ENCODE results near the gene MGLL. TPM values are rescaled to one million over a fixed set of nuclear protein-coding genes. Genes with fewer than 3 reads are reported as not detected.
A peak's percentile ranks its signal among the peaks of the same experiment; 100 is the strongest.

Gene MGLL
- total and polyA plus RNA-seq, 4 donors = 9.4 to 277 (median 74.2) TPM

DNA sequence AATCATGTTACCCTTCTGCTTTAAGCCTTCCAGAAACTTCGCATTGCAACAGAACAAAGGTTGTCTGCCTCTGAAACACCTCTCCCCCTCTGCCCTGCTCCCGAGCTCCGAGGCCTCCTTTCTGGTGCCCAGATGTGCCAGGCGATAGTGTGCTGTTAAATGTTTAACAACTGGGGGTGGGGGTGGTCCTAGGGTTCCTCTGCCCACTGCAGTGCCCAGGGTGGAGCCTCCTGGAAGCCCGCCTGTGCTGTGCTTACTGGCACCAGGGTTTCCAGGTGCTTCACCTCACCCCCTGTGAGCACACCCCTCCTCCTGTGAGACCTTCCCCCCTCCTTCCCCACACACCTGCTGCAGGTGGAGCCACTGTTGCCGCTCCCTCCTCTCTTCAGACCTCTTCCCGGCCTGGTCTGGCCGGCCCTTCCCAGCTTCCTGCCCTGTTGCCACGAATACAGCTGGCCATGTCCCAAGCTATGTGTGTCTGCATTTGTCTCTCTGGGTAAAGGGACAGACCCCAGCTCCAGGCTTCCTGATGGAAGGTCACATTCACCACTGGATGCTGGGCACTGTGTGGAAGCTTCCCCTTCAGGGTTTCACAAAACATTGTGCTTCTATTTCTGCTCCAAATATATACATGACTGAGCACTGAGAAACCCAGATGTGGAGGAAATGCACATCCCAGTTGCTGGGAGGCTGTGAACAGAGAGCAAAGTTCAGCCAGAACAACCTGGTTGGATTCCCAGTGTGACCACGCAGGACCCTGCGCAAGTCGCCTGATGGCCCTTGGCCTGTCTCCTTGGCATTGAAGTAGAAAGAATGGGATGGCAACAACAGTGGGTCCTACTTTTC lies 37.2 kb downstream of the MGLL start:
- Histone ChIP-seq H3K4me3 (ENCODE audit: low read depth in 1 of 3, low read length in 3 of 3) (no peak overlapping the region), H3K27me3 (ENCODE audit: control insufficient read depth in 4 of 4, insufficient read depth in 4 of 4, low read length in 3 of 4) (no peaks in the 10 kb centered on the region), H3K9me3 (ENCODE audit: control insufficient read depth in 4 of 4, low read length in 3 of 4) (no peaks in the 10 kb centered on the region), H3K36me3 (ENCODE audit: control insufficient read depth in 4 of 4, insufficient read depth in 3 of 4, low read depth in 1 of 4, low read length in 3 of 4) (peaks cover 0 to 9% (median 7%) of the 10 kb centered on the region in 4 donors), H3K27ac (ENCODE audit: low read depth in 1 of 2, low read length in 2 of 2) (peak overlapping the region; percentile 58 to 74), H3K4me1 (ENCODE audit: control insufficient read depth in 4 of 4, insufficient read depth in 4 of 4, low read length in 3 of 4) (peaks cover 11 to 60% (median 49%) of the 10 kb centered on the region in 4 donors), H3K9ac (ENCODE audit: low read depth in 1 of 2, low read length in 2 of 2) (no peak overlapping the region)
- no peak for DNase-seq (ENCODE audit: low spot score)
- TF ChIP-seq RAD21 (IDR thresholded peaks at IDR 0.05) = peak; percentile 28 to 54
- TF ChIP-seq SP1 (IDR thresholded peaks at IDR 0.05) = peak; percentile 55
- peak; percentile 71 for TF ChIP-seq YY1 (IDR thresholded peaks at IDR 0.05)
- peak; percentile 41 for TF ChIP-seq HNF4G (IDR thresholded peaks at IDR 0.05)
- TF ChIP-seq, protein P1, sequence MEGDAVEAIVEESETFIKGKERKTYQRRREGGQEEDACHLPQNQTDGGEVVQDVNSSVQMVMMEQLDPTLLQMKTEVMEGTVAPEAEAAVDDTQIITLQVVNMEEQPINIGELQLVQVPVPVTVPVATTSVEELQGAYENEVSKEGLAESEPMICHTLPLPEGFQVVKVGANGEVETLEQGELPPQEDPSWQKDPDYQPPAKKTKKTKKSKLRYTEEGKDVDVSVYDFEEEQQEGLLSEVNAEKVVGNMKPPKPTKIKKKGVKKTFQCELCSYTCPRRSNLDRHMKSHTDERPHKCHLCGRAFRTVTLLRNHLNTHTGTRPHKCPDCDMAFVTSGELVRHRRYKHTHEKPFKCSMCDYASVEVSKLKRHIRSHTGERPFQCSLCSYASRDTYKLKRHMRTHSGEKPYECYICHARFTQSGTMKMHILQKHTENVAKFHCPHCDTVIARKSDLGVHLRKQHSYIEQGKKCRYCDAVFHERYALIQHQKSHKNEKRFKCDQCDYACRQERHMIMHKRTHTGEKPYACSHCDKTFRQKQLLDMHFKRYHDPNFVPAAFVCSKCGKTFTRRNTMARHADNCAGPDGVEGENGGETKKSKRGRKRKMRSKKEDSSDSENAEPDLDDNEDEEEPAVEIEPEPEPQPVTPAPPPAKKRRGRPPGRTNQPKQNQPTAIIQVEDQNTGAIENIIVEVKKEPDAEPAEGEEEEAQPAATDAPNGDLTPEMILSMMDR (IDR thresholded peaks at IDR 0.05; ENCODE audit: low read depth, low read length, missing input control) = no peak
- TF ChIP-seq TAF1 (conservative IDR thresholded peaks at IDR 0.05) = no peak
- peak; percentile 17 to 26 for TF ChIP-seq JUND (IDR thresholded peaks at IDR 0.05)
- TF ChIP-seq GABPA (IDR thresholded peaks at IDR 0.05 in 1 of 2, conservative IDR thresholded peaks at IDR 0.05 in 1 of 2) = no peak
- TF ChIP-seq, protein P2, sequence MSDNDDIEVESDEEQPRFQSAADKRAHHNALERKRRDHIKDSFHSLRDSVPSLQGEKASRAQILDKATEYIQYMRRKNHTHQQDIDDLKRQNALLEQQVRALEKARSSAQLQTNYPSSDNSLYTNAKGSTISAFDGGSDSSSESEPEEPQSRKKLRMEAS (IDR thresholded peaks at IDR 0.05) = peak; percentile 74
- peak; percentile 68 to 77 for TF ChIP-seq HNF4A (conservative IDR thresholded peaks at IDR 0.05)
- TF ChIP-seq, protein P3, sequence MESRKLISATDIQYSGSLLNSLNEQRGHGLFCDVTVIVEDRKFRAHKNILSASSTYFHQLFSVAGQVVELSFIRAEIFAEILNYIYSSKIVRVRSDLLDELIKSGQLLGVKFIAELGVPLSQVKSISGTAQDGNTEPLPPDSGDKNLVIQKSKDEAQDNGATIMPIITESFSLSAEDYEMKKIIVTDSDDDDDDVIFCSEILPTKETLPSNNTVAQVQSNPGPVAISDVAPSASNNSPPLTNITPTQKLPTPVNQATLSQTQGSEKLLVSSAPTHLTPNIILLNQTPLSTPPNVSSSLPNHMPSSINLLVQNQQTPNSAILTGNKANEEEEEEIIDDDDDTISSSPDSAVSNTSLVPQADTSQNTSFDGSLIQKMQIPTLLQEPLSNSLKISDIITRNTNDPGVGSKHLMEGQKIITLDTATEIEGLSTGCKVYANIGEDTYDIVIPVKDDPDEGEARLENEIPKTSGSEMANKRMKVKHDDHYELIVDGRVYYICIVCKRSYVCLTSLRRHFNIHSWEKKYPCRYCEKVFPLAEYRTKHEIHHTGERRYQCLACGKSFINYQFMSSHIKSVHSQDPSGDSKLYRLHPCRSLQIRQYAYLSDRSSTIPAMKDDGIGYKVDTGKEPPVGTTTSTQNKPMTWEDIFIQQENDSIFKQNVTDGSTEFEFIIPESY (IDR thresholded peaks at IDR 0.05) = peak; percentile 38
- peak; percentile 19 for TF ChIP-seq FOXA2 (IDR thresholded peaks at IDR 0.05)
- TF ChIP-seq FOXA1 (IDR thresholded peaks at IDR 0.05) = peak; percentile 7
- peak; percentile 19 to 74 for TF ChIP-seq RXRA (IDR thresholded peaks at IDR 0.05)
- TF ChIP-seq, protein P4, sequence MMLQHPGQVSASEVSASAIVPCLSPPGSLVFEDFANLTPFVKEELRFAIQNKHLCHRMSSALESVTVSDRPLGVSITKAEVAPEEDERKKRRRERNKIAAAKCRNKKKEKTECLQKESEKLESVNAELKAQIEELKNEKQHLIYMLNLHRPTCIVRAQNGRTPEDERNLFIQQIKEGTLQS (IDR thresholded peaks at IDR 0.05) = no peak
- no peak for TF ChIP-seq EGR1 (IDR thresholded peaks at IDR 0.05; ENCODE audit: low read depth in 2 of 2)
- TF ChIP-seq, protein P5, sequence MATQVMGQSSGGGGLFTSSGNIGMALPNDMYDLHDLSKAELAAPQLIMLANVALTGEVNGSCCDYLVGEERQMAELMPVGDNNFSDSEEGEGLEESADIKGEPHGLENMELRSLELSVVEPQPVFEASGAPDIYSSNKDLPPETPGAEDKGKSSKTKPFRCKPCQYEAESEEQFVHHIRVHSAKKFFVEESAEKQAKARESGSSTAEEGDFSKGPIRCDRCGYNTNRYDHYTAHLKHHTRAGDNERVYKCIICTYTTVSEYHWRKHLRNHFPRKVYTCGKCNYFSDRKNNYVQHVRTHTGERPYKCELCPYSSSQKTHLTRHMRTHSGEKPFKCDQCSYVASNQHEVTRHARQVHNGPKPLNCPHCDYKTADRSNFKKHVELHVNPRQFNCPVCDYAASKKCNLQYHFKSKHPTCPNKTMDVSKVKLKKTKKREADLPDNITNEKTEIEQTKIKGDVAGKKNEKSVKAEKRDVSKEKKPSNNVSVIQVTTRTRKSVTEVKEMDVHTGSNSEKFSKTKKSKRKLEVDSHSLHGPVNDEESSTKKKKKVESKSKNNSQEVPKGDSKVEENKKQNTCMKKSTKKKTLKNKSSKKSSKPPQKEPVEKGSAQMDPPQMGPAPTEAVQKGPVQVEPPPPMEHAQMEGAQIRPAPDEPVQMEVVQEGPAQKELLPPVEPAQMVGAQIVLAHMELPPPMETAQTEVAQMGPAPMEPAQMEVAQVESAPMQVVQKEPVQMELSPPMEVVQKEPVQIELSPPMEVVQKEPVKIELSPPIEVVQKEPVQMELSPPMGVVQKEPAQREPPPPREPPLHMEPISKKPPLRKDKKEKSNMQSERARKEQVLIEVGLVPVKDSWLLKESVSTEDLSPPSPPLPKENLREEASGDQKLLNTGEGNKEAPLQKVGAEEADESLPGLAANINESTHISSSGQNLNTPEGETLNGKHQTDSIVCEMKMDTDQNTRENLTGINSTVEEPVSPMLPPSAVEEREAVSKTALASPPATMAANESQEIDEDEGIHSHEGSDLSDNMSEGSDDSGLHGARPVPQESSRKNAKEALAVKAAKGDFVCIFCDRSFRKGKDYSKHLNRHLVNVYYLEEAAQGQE (IDR thresholded peaks at IDR 0.05) = peak; percentile 32
- no peak for TF ChIP-seq NR2F2 (IDR thresholded peaks at IDR 0.05)
- WGBS = 25% methylated on average over 12 of the region's 12 CpGs
